Fibroblast of skin of right biceps (primary cell): ENCODE measurements around the gene ALG13.
"Not testable (repeated sequence)": the region's sequence is repeated elsewhere in the genome, so short reads cannot be mapped to it uniquely, and the experiment has no call there.

Experiments
- DNase-seq: peaks from one replicate; pipeline ENCODE4 v3.0.0-alpha.2; 2013

ALG13 gene

DNA sequence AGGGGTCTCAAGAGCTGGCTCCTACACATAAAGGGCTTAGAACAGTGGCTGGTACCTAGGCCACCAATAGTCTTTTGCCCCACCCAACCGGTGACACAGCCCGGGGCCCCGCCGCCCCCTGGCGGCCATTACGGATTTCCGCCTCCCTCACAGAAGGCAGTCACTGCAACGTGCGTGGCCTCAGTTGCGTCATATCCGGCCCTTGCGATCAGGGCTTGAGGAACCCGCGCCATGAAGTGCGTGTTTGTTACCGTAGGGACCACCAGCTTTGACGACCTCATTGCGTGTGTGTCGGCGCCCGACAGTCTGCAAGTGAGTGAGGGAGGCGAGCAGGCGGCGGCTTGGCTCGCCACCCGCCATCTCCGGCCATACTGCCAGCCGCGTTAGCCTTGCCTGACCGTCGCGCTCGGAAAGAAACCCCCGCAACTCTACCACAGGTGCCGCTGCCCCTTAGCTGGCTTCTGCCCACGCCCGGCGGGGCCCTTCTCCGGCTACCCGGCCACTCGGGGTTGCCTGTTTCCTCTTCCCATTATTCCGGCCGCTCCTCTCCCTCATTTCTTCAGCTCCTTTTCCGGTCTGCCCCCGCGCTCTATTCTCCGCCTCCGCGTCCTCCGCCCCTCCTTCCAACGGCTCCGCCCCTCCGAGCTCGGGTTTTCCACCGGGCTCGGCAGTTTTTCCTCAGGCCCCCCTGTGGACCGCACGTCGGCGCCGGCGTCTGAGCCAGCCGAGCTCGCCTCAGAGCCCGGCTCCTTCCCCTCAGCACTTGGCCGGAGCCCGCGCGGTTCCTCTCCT is at the start of gene ALG13:
ALG13 (plus strand) TSS at position 183 of the 792 bp plus-strand sequence; CDS start at position 232, 49 bp downstream.
- DNase-seq: peak; percentile 92

DNA sequence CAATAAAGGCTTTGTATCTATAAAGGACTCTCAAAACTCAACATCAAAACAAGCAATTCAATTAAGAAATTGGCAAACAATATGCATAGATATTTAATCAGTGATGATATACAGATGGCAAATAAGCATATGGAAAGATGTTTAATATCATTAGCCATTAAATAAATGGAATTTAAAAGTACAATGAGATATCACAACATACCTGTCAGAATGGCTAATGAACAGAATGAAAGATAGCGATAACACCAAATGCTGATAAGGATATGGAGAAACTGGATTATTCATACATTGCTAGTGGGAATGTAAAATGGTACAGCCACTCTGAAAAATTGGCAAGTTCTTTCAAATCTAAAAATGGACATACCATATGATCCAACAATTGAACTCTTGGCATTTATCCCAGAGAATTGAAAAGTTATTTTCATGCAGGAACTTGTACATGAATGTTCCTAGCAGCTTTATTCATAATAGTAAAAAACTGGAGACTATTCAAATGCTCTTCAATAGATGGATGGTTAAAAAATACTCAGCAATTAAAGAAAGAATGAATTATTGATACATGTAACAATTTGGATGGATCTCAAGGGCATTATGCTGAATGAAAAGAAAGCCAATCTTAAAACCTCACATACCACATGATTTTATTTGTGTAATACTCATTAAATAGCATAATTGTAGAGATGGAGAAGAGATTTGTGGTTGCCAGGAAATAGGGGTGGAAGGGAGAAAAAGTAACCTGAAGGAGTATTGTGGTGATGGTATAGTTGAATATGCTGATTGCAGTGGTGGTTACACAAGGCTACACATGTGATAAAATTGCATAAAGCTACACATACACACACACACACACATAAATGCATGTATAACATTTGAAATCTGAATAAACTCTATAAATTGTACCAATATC is 45.9 kb upstream of the ALG13 start:
- DNase-seq: no peak

- DNase-seq: no peak
Observed at GRCh38 chrX:111641969-111642368, 39.0 kb upstream of the ALG13 start.

DNA sequence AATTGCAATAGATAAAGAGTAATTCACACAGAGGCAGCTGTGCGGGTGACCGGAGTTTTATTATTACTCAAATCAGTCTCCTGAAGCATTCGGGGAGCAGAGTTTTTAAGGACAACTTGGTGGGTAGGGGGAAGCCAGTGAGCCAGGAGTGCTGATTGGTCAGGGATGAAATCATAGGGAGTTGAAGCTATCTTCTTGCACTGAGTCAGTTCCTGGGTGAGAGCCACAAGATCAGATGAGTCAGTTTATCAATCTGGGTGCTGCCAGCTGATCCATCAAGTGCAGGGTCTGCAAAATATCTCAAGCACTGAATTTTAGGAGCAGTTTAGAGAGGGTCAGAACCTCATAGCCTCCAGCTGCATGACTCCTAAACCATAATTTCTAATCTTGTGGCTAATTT is 35.8 kb upstream of the ALG13 start:
- DNase-seq: not testable (repeated sequence)

DNA sequence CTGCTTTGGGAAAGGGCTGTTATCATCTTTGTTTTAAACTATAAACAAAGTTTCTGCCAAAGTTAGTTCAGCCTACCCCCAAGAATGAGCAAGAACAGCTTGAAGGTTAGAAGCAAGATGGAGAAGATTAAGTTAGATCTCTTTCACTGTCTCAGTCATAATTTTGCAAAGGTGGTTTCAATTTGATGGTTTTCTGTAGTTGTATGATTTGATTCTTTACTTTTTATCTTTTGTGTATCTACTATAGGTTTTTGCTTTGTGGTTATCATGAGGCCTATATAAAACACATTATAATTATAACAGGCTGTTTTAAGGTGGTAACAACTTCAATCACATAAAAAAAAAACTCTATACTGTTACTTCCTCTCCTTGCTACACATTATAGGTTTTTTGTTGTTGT is 35.4 kb upstream of the ALG13 start:
- no peak for DNase-seq

DNA sequence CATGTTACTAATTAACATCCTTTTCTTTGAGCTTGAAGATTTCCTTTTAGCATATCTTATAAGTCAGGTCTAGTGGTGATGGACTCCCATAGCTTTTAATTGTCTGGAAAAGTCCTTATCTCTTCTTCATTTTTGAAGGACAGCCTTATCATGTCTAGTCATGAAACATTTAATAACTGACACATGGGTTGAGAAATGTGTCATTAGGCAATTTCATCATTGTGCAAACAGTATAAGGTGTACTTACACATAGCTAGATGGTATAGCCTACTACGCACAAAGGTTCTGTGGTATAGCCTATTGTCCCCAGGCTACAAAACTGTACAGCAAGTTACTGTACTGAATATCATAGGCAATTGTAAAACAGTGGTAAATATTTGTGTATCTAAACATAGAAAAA is 34.5 kb upstream of the ALG13 start:
- no peak for DNase-seq

- DNase-seq: no peak
Observed at GRCh38 chrX:111648802-111649201, 32.2 kb upstream of the ALG13 start.

DNA sequence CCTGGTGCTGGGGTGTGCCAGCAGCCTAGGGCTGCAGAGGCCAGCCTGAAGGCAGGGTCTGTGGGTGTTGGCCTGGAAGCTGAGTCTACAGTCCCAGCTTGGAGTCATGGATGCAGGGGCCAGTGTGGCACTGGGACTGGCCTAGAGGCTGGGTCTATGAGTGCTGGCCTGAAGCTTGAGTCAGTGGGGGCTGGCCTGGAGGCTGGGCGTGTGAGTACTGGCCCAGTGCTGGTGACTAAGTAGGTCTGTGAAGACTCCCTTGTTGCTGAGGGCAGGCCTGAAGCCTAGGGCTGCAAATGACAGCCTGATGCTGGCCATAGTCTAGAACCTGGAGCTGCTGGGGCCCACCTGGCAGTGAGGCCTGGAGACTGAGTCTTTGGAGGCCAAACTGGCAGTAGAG is 31.3 kb upstream of the ALG13 start:
- no peak for DNase-seq

DNA sequence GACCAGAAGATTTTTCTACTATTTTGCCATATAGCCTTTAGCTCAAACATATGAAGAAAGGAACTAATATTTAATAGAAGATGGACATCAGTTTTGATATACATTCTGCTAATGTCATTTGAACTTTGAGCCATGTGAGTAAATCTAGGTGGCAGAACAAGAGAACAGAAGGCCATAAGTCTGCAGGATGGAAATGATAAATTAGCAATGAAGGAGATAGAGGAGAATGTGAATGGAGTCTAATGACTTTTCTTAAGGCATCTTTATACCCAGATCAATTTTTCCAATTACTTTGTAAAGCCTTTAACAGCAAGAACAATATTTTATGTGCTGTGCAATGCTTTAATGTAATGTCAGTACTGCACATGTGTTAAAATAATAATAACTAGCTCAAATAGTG is 30.1 kb upstream of the ALG13 start:
- DNase-seq: no peak

- DNase-seq: no peak
Observed at GRCh38 chrX:111652719-111653118, 28.3 kb upstream of the ALG13 start.

- no peak for DNase-seq
Observed at GRCh38 chrX:111661241-111661640, 19.7 kb upstream of the ALG13 start.

GRCh38 chrX:111662292-111662691 is 18.7 kb upstream of the ALG13 start:
- DNase-seq: no peak

DNA sequence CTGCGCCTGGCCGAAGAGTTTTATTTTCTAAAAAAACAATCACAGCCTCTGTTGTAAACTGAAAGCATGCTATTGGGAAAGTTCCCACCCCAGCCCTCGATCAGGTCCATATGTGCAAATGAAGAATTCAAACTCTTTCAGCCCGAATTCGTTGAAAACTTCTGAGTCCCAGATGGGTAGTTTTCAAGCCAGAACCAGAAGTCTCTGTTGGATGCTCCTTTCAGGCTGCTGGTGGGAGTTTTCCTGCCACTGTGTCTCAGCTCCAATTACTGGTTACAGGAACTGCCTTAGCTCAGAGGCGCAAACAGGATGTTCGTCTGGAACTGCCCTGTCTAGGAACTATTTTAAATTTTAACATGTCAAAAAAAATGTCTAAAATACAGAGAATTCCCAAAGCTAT is 9.3 kb upstream of the ALG13 start:
- peak; percentile 3 for DNase-seq

GRCh38 chrX:111687305-111687704 is 6.3 kb downstream of the ALG13 start:
- no peak for DNase-seq

GRCh38 chrX:111695297-111695880 is 14.4 kb downstream of the ALG13 start:
- DNase-seq: no peak

DNA sequence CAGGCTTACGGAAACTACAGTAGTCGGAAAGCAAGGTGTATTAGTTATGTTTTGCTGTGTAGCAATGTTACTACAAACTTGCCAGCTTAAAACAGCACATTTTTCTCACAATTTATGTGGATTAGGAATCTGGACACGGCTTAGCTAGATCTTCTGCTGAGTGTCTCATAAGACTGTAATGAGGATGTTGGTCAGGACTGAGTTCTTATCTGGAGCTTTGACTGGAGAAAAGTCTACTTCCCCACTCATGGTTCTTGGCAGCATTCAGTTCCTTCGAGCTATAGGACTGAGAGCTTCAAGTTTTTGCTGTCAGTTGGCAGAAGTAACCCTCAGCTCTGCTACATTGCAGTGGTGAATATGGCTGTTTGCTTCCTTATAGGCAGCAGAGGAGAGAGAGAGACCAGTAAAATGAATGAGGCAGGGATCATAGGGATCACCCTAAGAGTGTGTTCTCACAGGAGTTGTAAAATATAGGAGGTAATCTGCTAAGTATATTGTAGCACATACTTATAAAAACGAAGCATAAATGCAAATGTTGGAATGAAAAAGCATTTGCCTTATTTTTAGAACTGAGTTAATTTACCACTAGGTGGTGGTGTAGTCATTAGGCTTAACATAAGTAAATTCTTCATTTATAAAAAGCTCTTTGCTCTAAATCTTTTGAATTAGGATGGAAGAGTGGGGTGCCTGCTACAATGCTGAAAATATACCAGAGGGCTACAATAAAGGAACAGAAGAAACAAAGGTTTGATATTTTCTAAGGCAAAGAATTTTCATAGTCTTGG is 38.6 kb downstream of the ALG13 start:
- peak; percentile 0 for DNase-seq

DNA sequence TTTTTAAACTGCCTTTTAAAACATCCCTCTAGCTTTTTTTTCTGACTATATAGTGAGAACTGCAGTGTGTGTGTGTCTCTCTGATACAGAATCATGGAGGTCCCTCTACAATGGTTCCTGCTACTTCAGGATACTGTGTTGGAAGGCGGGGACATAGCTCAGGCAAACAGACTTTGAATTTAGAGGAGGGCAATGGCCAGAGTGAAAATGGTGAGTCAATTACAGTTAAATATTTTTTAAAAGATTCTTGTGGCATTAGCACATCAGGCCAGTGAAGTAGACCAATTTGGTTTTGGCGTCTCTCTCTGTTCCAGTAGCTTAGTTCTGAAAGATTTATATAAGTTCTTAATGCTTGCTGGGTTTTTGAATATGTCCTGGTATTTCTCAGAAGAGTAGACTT is 47.1 kb downstream of the ALG13 start:
- peak; percentile 11 for DNase-seq

- DNase-seq: no peak
Observed at GRCh38 chrX:111731351-111731750, 50.4 kb downstream of the ALG13 start.

- DNase-seq: no peak
Observed at GRCh38 chrX:111736571-111736970, 55.6 kb downstream of the ALG13 start.

DNA sequence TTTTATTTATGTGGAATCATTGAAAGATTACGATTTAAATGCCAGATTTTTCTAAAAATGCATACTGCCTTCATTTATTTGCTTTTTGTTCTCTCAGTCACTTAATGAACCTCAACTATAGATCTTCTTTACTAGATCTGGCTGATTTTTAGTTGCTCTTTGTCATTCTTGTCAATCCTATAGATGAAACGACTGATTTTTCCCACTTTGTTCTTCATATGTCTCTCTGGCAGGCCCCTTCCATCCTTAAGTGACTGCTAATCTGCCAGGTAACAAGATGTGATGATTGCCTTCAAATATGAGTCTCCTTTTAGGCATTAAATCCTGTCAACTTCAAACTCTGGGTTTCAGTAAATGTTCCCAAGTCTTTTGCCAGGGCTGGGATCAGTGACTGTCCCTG is 61.0 kb downstream of the ALG13 start:
- DNase-seq: no peak

DNA sequence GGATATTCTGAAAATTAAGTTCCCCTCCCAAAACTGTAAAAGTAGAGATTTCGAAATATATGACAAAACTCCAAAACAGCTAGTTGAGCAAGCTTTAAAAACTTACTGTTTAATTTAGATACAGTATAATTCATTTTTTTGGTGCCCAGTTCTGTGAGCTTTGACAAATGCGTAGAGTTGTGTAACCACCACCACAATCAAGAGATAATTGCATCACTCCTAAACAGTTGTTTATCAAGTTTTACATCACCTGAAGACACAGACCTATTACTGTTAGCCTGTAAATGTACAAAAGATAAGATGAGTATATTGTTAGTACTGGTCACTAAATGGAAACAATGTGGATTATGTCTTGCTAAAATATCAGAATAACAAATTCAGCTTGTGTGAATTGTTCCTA is 62.3 kb downstream of the ALG13 start:
- no peak for DNase-seq

DNA sequence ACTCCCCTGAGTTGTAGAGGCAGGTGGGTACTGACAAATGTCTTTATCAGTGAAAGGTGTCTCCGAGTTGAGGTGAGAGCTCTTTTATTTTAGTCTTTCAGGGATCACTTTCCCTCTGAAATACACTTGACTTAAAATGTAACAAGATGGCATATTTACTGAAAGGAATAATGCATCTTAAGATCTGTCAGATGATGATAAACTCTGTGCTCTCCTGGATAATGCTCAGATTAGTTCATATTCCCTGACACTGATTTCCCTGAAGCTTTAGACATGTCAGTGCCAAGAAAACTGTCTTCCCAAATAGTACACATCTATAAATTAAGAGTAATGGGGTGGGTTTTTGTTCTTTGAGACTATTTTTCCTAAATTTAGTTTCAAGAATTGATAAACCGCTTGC is 75.5 kb downstream of the ALG13 start:
- no peak for DNase-seq

GRCh38 chrX:111759686-111760085 is 78.7 kb downstream of the ALG13 start:
- no peak for DNase-seq
